Peyer's patch (tissue), 4 donors: ENCODE data around the gene APPL1.

Source experiments
- CTCF ChIP-seq, 6 experiments: fragments of 450-650 bp in 4 of 6; fragments of 200-600 bp in 2 of 6; sonication (generic) in 1 of 6; IDR thresholded peaks; one replicate each; pipeline ENCODE4 v1.5.1; 2017 to 2019; ENCODE audit warnings: antibody characterized with exemption in 6 of 6, mild to moderate bottlenecking in 3 of 6, moderate library complexity in 1 of 6
- POLR2A ChIP-seq, 2 donors: fragments of 450-650 bp; IDR thresholded peaks; one replicate each; pipeline ENCODE4 v1.5.1; 2017; ENCODE audit warnings: antibody characterized with exemption in 2 of 2, mild to moderate bottlenecking in 2 of 2, moderate library complexity in 2 of 2

- TF ChIP-seq POLR2A (IDR thresholded peaks at IDR 0.05) (no peak), CTCF (IDR thresholded peaks at IDR 0.05) (no peak)
Measured at GRCh38 chr3:57244946-57245345, 17.4 kb downstream of the APPL1 start.
